ENCODE data around the gene GIT2.
"Not testable (repeated sequence)": the region's sequence is repeated elsewhere in the genome, so short reads cannot be mapped to it uniquely, and the experiment has no call there.

Gene GIT2

GRCh38 chr12:109940339-109940923, 55.7 kb downstream of the GIT2 start:
- no peaks in the 10 kb centered on the region for H3K27me3 ChIP-seq (ENCODE audit: control insufficient read depth, insufficient read depth, low read length)
- peaks cover 52% of the 10 kb centered on the region for H3K36me3 ChIP-seq (ENCODE audit: insufficient read depth, low read length)
- H3K4me1 ChIP-seq (ENCODE audit: control insufficient read depth, insufficient read depth, low read length), result peaks cover 13% of the 10 kb centered on the region
- no peaks in the 10 kb centered on the region for H3K9me3 ChIP-seq (replicated peaks; ENCODE audit: low read length)
- no peak overlapping the region for H3K4me2 ChIP-seq (ENCODE audit: low read length)
- no peak overlapping the region for H3K4me3 ChIP-seq (ENCODE audit: low read length)
- no peak overlapping the region for H3K9ac ChIP-seq (ENCODE audit: low read depth, low read length)

- Histone ChIP-seq H3K4me3 (ENCODE audit: low read length) (no peak overlapping the region), H3K9me3 (replicated peaks; ENCODE audit: low read length) (no peaks in the 10 kb centered on the region), H3K36me3 (ENCODE audit: insufficient read depth, low read length) (peaks cover 50% of the 10 kb centered on the region), H3K4me1 (ENCODE audit: control insufficient read depth, insufficient read depth, low read length) (peaks cover 3% of the 10 kb centered on the region), H3K27me3 (ENCODE audit: control insufficient read depth, insufficient read depth, low read length) (no peaks in the 10 kb centered on the region), H3K9ac (ENCODE audit: low read depth, low read length) (no peak overlapping the region), H3K4me2 (ENCODE audit: low read length) (no peak overlapping the region)
These were observed 56.7 kb downstream of the GIT2 start for GRCh38 chr12:109939504-109939903.

- no peaks in the 10 kb centered on the region for H3K27me3 ChIP-seq (ENCODE audit: control insufficient read depth, insufficient read depth, low read length)
- no peak overlapping the region for H3K9ac ChIP-seq (ENCODE audit: low read depth, low read length)
- H3K4me2 ChIP-seq (ENCODE audit: low read length), result no peak overlapping the region
- no peaks in the 10 kb centered on the region for H3K9me3 ChIP-seq (replicated peaks; ENCODE audit: low read length)
- H3K4me1 ChIP-seq (ENCODE audit: control insufficient read depth, insufficient read depth, low read length), result no peaks in the 10 kb centered on the region
- peaks cover 49% of the 10 kb centered on the region for H3K36me3 ChIP-seq (ENCODE audit: insufficient read depth, low read length)
- no peak overlapping the region for H3K4me3 ChIP-seq (ENCODE audit: low read length)
These were observed 57.2 kb downstream of the GIT2 start for GRCh38 chr12:109938947-109939346.

- H3K9ac ChIP-seq (ENCODE audit: low read depth, low read length), result no peak overlapping the region
- no peak overlapping the region for H3K4me3 ChIP-seq (ENCODE audit: low read length)
- H3K9me3 ChIP-seq (replicated peaks; ENCODE audit: low read length), result no peaks in the 10 kb centered on the region
- no peaks in the 10 kb centered on the region for H3K27me3 ChIP-seq (ENCODE audit: control insufficient read depth, insufficient read depth, low read length)
- peaks cover 64% of the 10 kb centered on the region for H3K36me3 ChIP-seq (ENCODE audit: insufficient read depth, low read length)
- H3K4me1 ChIP-seq (ENCODE audit: control insufficient read depth, insufficient read depth, low read length), result no peaks in the 10 kb centered on the region
- no peak overlapping the region for H3K4me2 ChIP-seq (ENCODE audit: low read length)
These were observed 58.8 kb downstream of the GIT2 start for GRCh38 chr12:109937371-109937770.

- H3K4me3 ChIP-seq (ENCODE audit: low read length), result no peak overlapping the region
- no peak overlapping the region for H3K4me2 ChIP-seq (ENCODE audit: low read length)
- H3K27me3 ChIP-seq (ENCODE audit: control insufficient read depth, insufficient read depth, low read length), result no peaks in the 10 kb centered on the region
- no peaks in the 10 kb centered on the region for H3K9me3 ChIP-seq (replicated peaks; ENCODE audit: low read length)
- no peak overlapping the region for H3K9ac ChIP-seq (ENCODE audit: low read depth, low read length)
- H3K36me3 ChIP-seq (ENCODE audit: insufficient read depth, low read length), result peaks cover 77% of the 10 kb centered on the region
- H3K4me1 ChIP-seq (ENCODE audit: control insufficient read depth, insufficient read depth, low read length), result peaks cover 7% of the 10 kb centered on the region
These were observed 62.1 kb downstream of the GIT2 start for GRCh38 chr12:109934026-109934425.

DNA sequence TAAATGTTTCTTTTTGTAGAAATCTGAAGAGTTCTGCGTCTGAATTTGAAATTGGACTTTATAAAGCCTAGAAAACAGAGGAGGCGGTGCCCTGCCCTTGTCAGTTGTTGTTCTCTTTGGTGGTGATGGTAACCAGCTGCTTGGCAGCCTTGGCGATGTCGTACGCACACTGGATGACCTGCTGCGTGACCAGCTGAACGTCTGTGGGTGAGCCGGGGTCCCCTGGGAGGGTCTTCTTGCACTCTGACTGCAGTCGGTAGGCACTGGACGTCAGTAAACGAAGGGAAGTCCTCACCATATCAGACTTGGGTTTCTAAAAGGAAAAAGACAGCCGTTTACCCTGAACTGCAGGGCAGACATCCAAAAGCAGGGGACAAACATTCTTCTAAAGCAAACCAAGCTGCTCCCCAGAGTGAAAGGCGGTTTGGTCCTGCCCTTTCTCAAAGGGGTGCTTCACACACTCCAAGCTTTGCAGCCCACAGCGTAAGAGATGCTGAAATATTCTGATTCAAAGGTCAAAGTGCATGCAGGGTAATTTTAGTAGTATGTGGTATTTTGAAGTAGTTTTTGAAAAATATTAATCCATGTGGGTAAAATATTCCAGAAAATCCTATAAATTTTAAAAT, 63.2 kb downstream of the GIT2 start:
- Histone ChIP-seq H3K9me3 (replicated peaks; ENCODE audit: low read length) (no peaks in the 10 kb centered on the region), H3K27me3 (ENCODE audit: control insufficient read depth, insufficient read depth, low read length) (no peaks in the 10 kb centered on the region), H3K4me1 (ENCODE audit: control insufficient read depth, insufficient read depth, low read length) (peaks cover 7% of the 10 kb centered on the region), H3K9ac (ENCODE audit: low read depth, low read length) (no peak overlapping the region), H3K36me3 (ENCODE audit: insufficient read depth, low read length) (peaks cover 70% of the 10 kb centered on the region), H3K4me3 (ENCODE audit: low read length) (no peak overlapping the region), H3K4me2 (ENCODE audit: low read length) (no peak overlapping the region)

GRCh38 chr12:109931143-109931542, 65.0 kb downstream of the GIT2 start:
- Histone ChIP-seq H3K9ac (ENCODE audit: low read depth, low read length) (no peak overlapping the region), H3K4me3 (ENCODE audit: low read length) (no peak overlapping the region), H3K27me3 (ENCODE audit: control insufficient read depth, insufficient read depth, low read length) (no peaks in the 10 kb centered on the region), H3K9me3 (replicated peaks; ENCODE audit: low read length) (no peaks in the 10 kb centered on the region), H3K4me1 (ENCODE audit: control insufficient read depth, insufficient read depth, low read length) (peaks cover 7% of the 10 kb centered on the region), H3K36me3 (ENCODE audit: insufficient read depth, low read length) (peaks cover 63% of the 10 kb centered on the region), H3K4me2 (ENCODE audit: low read length) (no peak overlapping the region)

DNA sequence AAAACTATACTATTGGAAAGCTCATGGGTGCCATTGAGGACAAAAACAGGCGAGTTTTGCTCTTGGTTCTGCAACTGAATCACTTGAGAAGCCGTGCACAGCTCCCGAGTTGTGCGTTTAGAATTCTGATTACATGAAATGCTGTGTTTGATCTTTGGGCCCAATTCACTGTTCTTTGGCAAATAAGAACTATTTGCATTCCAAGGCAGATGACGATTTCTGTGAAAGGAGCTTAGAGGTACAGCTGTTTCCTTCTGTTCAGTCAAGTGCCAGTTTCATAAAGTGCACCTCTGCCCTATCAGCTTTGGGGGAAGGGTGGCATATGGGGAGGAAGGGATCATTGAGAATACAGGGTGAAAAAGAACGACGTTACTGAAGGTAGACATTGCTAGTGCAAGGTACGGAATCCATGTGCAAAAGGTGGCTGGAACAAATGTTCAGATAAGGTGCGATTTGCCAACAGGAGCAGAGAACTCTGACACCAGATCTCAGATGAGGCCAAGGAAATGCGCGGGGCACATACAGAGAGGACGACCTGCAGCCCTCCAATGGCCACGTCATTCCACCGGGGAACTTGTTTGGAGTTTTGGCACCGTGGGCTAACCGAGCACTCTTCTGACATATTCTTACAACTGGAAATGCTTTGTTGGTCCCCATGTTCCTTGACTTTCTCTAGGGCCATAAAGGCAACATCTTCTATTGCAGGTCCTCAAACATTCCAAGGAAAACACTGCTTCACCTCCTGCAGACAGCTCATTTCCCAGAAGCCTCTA, 66.0 kb downstream of the GIT2 start:
- Histone ChIP-seq H3K4me3 (ENCODE audit: low read length) (no peak overlapping the region), H3K36me3 (ENCODE audit: insufficient read depth, low read length) (peaks cover 58% of the 10 kb centered on the region)

DNA sequence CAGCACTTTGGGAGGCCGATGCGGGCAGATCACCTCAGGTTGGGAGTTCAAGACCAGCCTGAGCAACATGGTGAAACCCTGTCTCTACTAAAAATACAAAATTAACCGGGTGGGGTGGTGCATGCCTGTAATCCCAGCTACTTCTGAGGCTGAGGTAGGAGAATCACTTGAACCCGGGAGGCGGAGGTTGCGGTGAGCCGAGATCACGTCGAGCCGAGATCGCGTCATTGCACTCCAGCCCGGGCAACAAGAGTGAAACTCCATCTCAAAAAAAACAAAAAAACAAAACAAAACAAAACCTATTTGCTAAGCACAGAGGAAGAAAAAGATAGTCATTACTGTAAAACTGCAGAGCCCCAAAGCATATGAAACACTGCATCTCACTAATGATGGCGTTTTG, 66.8 kb downstream of the GIT2 start:
- not testable (repeated sequence) for H3K4me1 ChIP-seq (ENCODE audit: control insufficient read depth, insufficient read depth, low read length); H3K27me3 ChIP-seq (ENCODE audit: control insufficient read depth, insufficient read depth, low read length); H3K4me2 ChIP-seq (ENCODE audit: low read length); H3K9ac ChIP-seq (ENCODE audit: low read depth, low read length); H3K4me3 ChIP-seq (ENCODE audit: low read length); H3K9me3 ChIP-seq (replicated peaks; ENCODE audit: low read length)
- peaks cover 58% of the 10 kb centered on the region for H3K36me3 ChIP-seq (ENCODE audit: insufficient read depth, low read length)

More for the DNA sequence above, 66.0 kb downstream of the GIT2 start:
- peaks cover 7% of the 10 kb centered on the region for H3K4me1 ChIP-seq (ENCODE audit: control insufficient read depth, insufficient read depth, low read length)
- no peak overlapping the region for H3K4me2 ChIP-seq (ENCODE audit: low read length)
- no peaks in the 10 kb centered on the region for H3K9me3 ChIP-seq (replicated peaks; ENCODE audit: low read length)
- H3K27me3 ChIP-seq (ENCODE audit: control insufficient read depth, insufficient read depth, low read length), result no peaks in the 10 kb centered on the region
- no peak overlapping the region for H3K9ac ChIP-seq (ENCODE audit: low read depth, low read length)

DNA sequence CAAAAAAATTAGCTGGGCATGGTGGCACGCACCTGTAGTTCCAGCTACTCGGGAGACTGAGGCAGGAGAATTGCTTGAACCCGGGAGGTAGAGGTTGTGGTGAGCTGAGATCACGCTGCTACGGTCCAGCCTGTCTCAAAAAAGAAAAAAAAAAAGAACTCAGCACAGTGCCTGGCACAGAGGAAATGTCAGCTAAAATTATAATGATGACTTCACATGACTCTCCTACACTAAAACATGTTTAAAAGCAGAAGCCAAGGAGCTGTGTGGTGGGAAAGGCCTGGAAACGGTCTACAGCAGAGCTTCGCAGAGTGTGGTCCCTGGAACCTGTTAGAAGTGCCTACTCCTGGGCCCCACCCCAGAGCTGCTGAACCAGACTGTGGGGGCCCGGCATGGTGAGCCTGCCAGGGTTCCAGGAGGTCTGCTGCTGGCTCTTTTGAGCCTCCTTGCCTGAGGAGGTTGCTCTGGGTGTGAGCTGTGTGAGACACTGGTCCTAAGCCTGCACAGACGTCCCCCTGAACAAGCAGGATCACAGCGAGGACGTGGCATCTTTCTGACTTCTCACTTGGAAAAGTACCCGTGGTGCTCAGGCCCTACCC, 68.0 kb downstream of the GIT2 start:
- no peaks in the 10 kb centered on the region for H3K9me3 ChIP-seq (replicated peaks; ENCODE audit: low read length)
- no peak overlapping the region for H3K9ac ChIP-seq (ENCODE audit: low read depth, low read length)
- no peak overlapping the region for H3K4me2 ChIP-seq (ENCODE audit: low read length)
- H3K4me3 ChIP-seq (ENCODE audit: low read length), result no peak overlapping the region
- no peaks in the 10 kb centered on the region for H3K27me3 ChIP-seq (ENCODE audit: control insufficient read depth, insufficient read depth, low read length)
- H3K4me1 ChIP-seq (ENCODE audit: control insufficient read depth, insufficient read depth, low read length), result peaks cover 7% of the 10 kb centered on the region
- H3K36me3 ChIP-seq (ENCODE audit: insufficient read depth, low read length), result peaks cover 48% of the 10 kb centered on the region

DNA sequence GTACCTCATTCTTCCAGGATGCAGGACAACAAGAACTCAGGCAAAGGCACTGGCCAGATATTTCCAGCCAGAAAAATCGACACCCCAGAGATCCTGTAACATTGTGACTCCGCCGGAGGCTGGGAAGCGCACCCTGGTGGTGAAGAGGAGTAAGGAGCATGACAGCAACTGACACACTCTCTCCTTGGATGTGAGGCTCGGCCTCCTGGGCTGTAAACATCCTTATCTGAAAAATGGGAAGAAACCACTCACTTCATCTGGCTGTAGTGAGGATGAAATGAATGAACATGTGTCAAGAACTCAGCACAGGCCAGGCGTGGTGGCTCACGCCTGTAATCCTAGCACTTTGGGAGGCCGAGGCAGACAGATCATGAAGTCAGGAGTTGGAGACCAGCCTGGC, 68.5 kb downstream of the GIT2 start:
- Histone ChIP-seq H3K36me3 (ENCODE audit: insufficient read depth, low read length) (peaks cover 42% of the 10 kb centered on the region), H3K4me1 (ENCODE audit: control insufficient read depth, insufficient read depth, low read length) (peaks cover 7% of the 10 kb centered on the region), H3K9ac (ENCODE audit: low read depth, low read length) (no peak overlapping the region), H3K27me3 (ENCODE audit: control insufficient read depth, insufficient read depth, low read length) (no peaks in the 10 kb centered on the region), H3K4me2 (ENCODE audit: low read length) (no peak overlapping the region), H3K9me3 (replicated peaks; ENCODE audit: low read length) (no peaks in the 10 kb centered on the region), H3K4me3 (ENCODE audit: low read length) (no peak overlapping the region)
